Thoracic aorta (tissue), 2 donors: ENCODE results near the gene LRP8. TPM values are rescaled to one million over a fixed set of nuclear protein-coding genes. Genes with fewer than 3 reads are reported as not detected.

ENCODE experiments used
- ATAC-seq: fragments of 150-250 bp; one replicate; pipeline ENCODE4 v1.8.0; 2017; ENCODE audit warnings: low read depth; ENCODE audit not compliant: insufficient number of reproducible peaks, low FRiP score
- DNase-seq: peaks from one replicate; pipeline ENCODE4 v3.0.0-alpha.2; 2020; ENCODE audit warnings: low spot score
- H3K27ac ChIP-seq, 2 donors: fragments of 200-600 bp; sonication (generic); 1 replicate in 1 of 2; 2 replicates in 1 of 2; pipeline ENCODE4 v1.5.1; 2016; ENCODE audit warnings: mild to moderate bottlenecking in 2 of 2, moderate library complexity in 2 of 2
- H3K27me3 ChIP-seq: fragments of 200-600 bp; sonication (generic); replicated peaks from 2 replicates; pipeline ENCODE4 v1.6.0; 2016; ENCODE audit warnings: mild to moderate bottlenecking; ENCODE audit not compliant: insufficient read depth
- H3K36me3 ChIP-seq: fragments of 200-600 bp; sonication (generic); one replicate; pipeline ENCODE4 v1.5.1; 2016
- H3K4me1 ChIP-seq, 2 donors: fragments of 200-600 bp; sonication (generic); 1 replicate in 1 of 2; 2 replicates in 1 of 2; pipeline versions ENCODE4 v1.5.1 to v1.6.0; 2016; ENCODE audit warnings: low read depth in 2 of 2, mild to moderate bottlenecking in 1 of 2; ENCODE audit not compliant: control insufficient read depth in 1 of 2
- H3K4me3 ChIP-seq: fragments of 200-600 bp; sonication (generic); 2 replicates; pipeline ENCODE4 v1.5.1; 2016; ENCODE audit warnings: mild to moderate bottlenecking
- H3K9me3 ChIP-seq: fragments of 200-600 bp; sonication (generic); 2 replicates; pipeline ENCODE4 v1.5.1; 2016
- total RNA-seq, 2 donors: library from RNA; depleted of rRNA; stranded (reverse); fragments of >200 nt; gene quantifications; one replicate each; pipeline versions ENCODE4 v1.1.0 to v1.2.3, GENCODE V29; 2016
- TF ChIP-seq, protein P1 (sequence below): fragments of 200-600 bp; sonication (generic); IDR thresholded peaks from one replicate; pipeline ENCODE4 v1.5.1; 2019; ENCODE audit warnings: antibody characterized with exemption

LRP8 gene
- total RNA-seq, 2 donors from 2014 or later = 14.1 to 24.1 TPM

DNA sequence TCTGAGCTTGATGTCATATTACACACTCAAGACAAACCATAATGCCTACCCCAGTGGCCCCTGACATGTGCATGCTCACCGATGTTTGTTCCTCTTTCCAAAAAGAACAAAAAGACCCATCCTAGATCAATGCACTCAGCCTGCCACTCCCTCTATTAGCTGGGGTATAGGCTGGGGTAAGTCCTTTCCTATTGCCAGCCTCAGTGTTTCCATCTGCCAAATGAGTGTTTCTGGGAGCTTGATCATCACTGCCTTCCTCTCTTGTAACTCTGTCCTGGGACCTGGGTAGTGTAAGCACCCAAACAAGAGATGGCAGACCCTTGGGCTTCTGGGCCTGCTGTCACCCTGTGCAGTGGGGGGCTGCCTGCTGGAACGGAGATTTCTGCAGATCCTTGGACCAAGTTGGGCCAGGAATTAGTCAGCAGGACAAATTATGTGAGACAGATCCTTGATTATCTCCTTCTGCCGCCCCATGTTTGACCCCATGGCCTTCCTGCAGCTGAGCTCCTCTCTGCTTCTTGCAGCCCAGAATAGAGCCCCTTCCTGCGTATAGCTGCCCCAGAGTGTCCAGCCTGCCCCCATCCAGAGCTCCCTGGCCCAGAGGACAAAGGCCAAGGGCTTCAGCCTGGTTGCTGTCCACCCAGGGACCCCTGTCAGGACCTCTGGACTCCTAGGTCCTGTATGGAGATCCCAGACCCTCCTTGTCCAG, 31.5 kb upstream of the LRP8 start:
- DNase-seq = no peak
- no peak overlapping the region for H3K27ac ChIP-seq

DNA sequence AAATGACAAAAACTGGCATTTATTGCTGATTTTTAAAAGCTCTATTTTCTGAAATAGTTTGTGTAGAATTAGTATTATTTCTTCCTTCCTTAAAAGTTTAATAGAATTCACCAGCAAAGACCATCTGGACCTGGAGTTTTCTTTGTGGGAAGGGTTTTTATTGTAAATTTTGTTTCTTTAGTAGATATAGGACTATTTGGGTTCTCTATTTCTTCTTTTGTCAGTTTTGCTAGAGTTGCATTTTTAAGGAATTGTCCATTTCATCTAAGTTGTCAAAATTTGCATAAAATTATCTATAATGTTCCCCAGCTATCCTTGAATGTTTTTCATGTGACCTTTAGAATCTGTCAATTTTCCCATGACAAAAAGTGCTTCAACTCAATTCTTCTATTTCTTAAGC, 28.8 kb upstream of the LRP8 start:
- Histone ChIP-seq H3K4me3 (no peak overlapping the region), H3K27ac (no peak overlapping the region), H3K9me3 (peaks cover 16% of the 10 kb centered on the region), H3K27me3 (no peaks in the 10 kb centered on the region), H3K4me1 (no peaks in the 10 kb centered on the region), H3K36me3 (no peaks in the 10 kb centered on the region)
- DNase-seq (no peak), ATAC-seq (no peak)
- TF ChIP-seq, protein P1, sequence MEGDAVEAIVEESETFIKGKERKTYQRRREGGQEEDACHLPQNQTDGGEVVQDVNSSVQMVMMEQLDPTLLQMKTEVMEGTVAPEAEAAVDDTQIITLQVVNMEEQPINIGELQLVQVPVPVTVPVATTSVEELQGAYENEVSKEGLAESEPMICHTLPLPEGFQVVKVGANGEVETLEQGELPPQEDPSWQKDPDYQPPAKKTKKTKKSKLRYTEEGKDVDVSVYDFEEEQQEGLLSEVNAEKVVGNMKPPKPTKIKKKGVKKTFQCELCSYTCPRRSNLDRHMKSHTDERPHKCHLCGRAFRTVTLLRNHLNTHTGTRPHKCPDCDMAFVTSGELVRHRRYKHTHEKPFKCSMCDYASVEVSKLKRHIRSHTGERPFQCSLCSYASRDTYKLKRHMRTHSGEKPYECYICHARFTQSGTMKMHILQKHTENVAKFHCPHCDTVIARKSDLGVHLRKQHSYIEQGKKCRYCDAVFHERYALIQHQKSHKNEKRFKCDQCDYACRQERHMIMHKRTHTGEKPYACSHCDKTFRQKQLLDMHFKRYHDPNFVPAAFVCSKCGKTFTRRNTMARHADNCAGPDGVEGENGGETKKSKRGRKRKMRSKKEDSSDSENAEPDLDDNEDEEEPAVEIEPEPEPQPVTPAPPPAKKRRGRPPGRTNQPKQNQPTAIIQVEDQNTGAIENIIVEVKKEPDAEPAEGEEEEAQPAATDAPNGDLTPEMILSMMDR = no peak

More for the DNA sequence above, 31.5 kb upstream of the LRP8 start:
- H3K36me3 ChIP-seq = no peaks in the 10 kb centered on the region
- H3K4me1 ChIP-seq = no peaks in the 10 kb centered on the region
- H3K9me3 ChIP-seq = peaks cover 16% of the 10 kb centered on the region
- no peak overlapping the region for H3K4me3 ChIP-seq
- ATAC-seq = no peak
- H3K27me3 ChIP-seq = no peaks in the 10 kb centered on the region
- TF ChIP-seq, protein P1 = no peak

DNA sequence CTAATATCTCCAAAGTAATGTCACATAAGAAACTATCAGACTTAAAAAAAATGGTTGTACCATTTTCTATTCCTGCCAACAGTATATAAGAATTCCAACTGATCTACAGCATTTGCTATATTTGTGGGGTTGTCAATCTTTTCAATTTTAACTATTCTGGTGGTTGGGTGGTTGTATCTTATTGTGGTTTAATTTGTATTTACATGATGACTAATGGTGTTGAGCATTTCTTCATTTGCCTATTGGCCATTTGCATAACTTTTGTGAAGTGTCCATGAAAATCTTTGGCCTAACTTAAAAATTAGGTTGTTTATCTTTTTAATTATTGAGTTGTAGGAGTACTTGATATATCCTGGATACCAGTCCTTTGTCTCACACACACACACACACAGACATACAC, 26.2 kb upstream of the LRP8 start:
- Histone ChIP-seq H3K4me1 (no peaks in the 10 kb centered on the region), H3K27me3 (no peaks in the 10 kb centered on the region), H3K9me3 (peaks cover 16% of the 10 kb centered on the region), H3K27ac (no peak overlapping the region), H3K36me3 (no peaks in the 10 kb centered on the region), H3K4me3 (no peak overlapping the region)
- TF ChIP-seq, protein P1 = no peak
- DNase-seq = no peak
- no peak for ATAC-seq

DNA sequence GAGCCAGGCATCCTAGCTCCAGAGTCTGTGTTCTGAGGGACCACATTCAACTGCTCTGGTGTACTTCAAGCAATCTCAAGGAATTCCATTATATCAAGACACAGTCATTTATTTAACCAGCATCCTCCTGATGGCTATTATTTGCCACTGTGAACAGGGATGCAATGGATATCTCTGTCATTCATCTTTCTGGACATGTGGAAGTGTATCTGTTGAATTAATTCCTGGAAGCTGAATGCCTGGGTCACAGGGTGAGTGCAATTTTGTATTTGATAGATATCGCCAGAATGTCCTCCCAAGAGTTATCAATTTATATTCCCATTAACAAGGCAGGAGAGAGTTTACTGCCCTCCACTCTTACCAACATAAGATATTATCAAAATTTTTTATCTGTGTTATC, 24.7 kb upstream of the LRP8 start:
- no peak for DNase-seq

DNA sequence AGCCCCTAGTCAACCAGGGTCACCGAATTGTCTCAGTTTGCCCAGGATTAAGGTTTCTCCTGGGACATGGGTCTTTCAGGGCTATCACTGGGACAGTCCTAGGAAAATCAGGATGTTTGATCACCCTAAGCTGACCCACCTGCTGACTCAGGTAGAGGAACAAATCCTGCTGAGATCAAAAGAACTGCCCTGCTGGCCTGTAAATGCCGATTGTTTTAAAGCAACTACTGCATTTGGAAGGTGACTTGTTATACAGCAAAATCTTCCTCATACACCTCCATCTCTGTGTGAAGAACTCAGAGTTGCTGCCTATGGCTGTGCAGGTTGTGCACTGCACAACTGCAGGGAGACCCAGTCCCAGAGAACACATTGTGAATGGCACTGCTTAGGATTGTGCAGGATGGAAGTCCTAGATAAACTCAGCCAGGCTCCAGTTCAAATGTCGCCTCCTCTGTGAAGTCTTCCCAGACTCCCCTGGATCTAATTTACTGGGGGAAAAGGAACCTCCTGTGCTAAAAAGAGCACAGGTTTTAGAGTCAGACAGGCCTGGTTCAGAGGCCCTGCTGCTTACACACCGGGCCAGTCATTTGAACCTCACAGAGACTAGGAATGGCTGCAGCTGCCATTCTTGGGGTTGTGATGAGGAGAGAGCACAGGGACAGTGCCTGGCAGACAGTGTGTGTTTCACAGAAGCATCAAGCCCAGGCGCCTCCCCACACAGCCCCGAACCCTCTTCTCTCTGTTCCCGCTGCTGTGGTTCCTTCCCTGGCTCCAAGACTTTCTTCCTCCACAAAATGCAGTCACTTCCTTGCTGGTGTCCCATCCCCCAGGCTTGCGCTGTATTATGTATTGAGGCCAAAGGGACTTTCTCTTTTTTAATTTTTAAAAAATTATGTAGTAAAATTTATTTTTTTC, 23.2 kb upstream of the LRP8 start:
- H3K27me3 ChIP-seq = no peaks in the 10 kb centered on the region
- TF ChIP-seq, protein P1 = no peak
- DNase-seq = no peak
- no peak for ATAC-seq
- H3K27ac ChIP-seq = no peak overlapping the region
- no peak overlapping the region for H3K4me3 ChIP-seq
- no peaks in the 10 kb centered on the region for H3K9me3 ChIP-seq
- no peaks in the 10 kb centered on the region for H3K36me3 ChIP-seq
- H3K4me1 ChIP-seq = no peaks in the 10 kb centered on the region

More for the DNA sequence above, 24.7 kb upstream of the LRP8 start:
- Histone ChIP-seq H3K27ac (no peak overlapping the region), H3K36me3 (no peaks in the 10 kb centered on the region), H3K4me3 (no peak overlapping the region), H3K4me1 (no peaks in the 10 kb centered on the region), H3K9me3 (peaks cover 8% of the 10 kb centered on the region), H3K27me3 (no peaks in the 10 kb centered on the region)
- TF ChIP-seq, protein P1 = no peak
- no peak for ATAC-seq
